Neural cell (in vitro differentiated cells): ENCODE results near the gene HEPACAM. TPM values are rescaled to one million over a fixed set of nuclear protein-coding genes. Genes with fewer than 3 reads are reported as not detected.

ENCODE experiments used
- H2AFZ ChIP-seq: fragments of 200-600, 300-800 bp; sonication (generic), shearing (Covaris generic); 2 replicates; pipeline ENCODE4 v1.6.0; 2014; ENCODE audit warnings: low read depth, mild to moderate bottlenecking, antibody characterized with exemption, low read length, moderate library complexity
- H3F3A ChIP-seq: fragments of 200-600 bp; shearing (Covaris generic); 2 replicates; pipeline ENCODE4 v1.6.1; 2016; ENCODE audit warnings: mild to moderate bottlenecking, moderate library complexity, mixed read lengths, antibody characterized with exemption, low read length; ENCODE audit not compliant: insufficient read depth, poor library complexity, severe bottlenecking
- H3K27ac ChIP-seq: fragments of 200-600, 300-800 bp; sonication (generic), shearing (Covaris generic); 2 replicates; pipeline ENCODE4 v1.5.1; 2014; ENCODE audit warnings: mild to moderate bottlenecking, low read length, moderate library complexity
- H3K27me3 ChIP-seq: fragments of 300-800, 200-600 bp; sonication (generic), shearing (Covaris generic); 2 replicates; pipeline ENCODE4 v1.6.0; 2014; ENCODE audit warnings: mild to moderate bottlenecking, low read depth, low read length, moderate library complexity; ENCODE audit not compliant: insufficient read depth
- H3K36me3 ChIP-seq: fragments of 300-800, 200-600 bp; sonication (generic), shearing (Covaris generic); 2 replicates; pipeline ENCODE4 v1.5.1; 2014; ENCODE audit warnings: mild to moderate bottlenecking, antibody characterized with exemption, low read length, moderate library complexity; ENCODE audit not compliant: insufficient read depth
- H3K4me2 ChIP-seq: fragments of 300-800, 200-600 bp; sonication (generic), shearing (Covaris generic); 2 replicates; pipeline ENCODE4 v1.6.0; 2014; ENCODE audit warnings: mild to moderate bottlenecking, low read length
- H3K4me3 ChIP-seq: fragments of 300-800, 200-600 bp; sonication (generic), shearing (Covaris generic); 2 replicates; pipeline ENCODE4 v1.5.1; 2014; ENCODE audit warnings: mild to moderate bottlenecking, low read length, moderate library complexity
- H3K79me2 ChIP-seq: fragments of 200-600 bp; shearing (Covaris generic); replicated peaks from 2 replicates; pipeline ENCODE4 v1.6.0; 2014; ENCODE audit warnings: mild to moderate bottlenecking, low read length, moderate library complexity; ENCODE audit not compliant: insufficient read depth
- H3K9ac ChIP-seq: fragments of 300-800, 200-600 bp; sonication (generic), shearing (Covaris generic); 2 replicates; pipeline ENCODE4 v1.6.1; 2016; ENCODE audit warnings: mild to moderate bottlenecking, low read length, mixed read lengths
- H3K9me2 ChIP-seq: fragments of 200-600 bp; shearing (Covaris generic); 2 replicates; pipeline ENCODE4 v1.6.1; 2016; ENCODE audit warnings: mild to moderate bottlenecking, low read length, mixed read lengths; ENCODE audit not compliant: insufficient read depth
- H3K9me3 ChIP-seq: fragments of 200-600, 300-800 bp; sonication (generic), shearing (Covaris generic); 2 replicates; pipeline ENCODE4 v1.6.1; 2016; ENCODE audit warnings: mild to moderate bottlenecking, mixed run types, low read length, moderate library complexity, mixed read lengths
- H4K20me1 ChIP-seq: fragments of 200-600 bp; shearing (Covaris generic); 2 replicates; pipeline ENCODE4 v1.6.1; 2016; ENCODE audit warnings: mild to moderate bottlenecking, mixed run types; ENCODE audit not compliant: insufficient read depth
- EP300 ChIP-seq: fragments of 450-650 bp; conservative IDR thresholded peaks from 2 replicates; pipeline ENCODE4 v1.6.1; 2014; ENCODE audit warnings: antibody characterized with exemption, mild to moderate bottlenecking, moderate library complexity; ENCODE audit not compliant: poor library complexity, severe bottlenecking
- EZH2 ChIP-seq: fragments of 200-600, 300-800 bp; shearing (Covaris generic), sonication (generic); IDR thresholded peaks from 2 replicates; pipeline ENCODE4 v1.6.1; 2014; ENCODE audit warnings: antibody characterized with exemption, low read length, borderline replicate concordance, mild to moderate bottlenecking; ENCODE audit not compliant: insufficient read depth, poor library complexity, severe bottlenecking
- MXI1 ChIP-seq: fragments of 450-650 bp; conservative IDR thresholded peaks from 2 replicates; pipeline ENCODE4 v1.6.1; 2014; ENCODE audit warnings: antibody characterized with exemption, mild to moderate bottlenecking; ENCODE audit not compliant: poor library complexity, severe bottlenecking
- POLR2AphosphoS5 ChIP-seq: IDR thresholded peaks from 2 replicates; pipeline ENCODE4 v1.6.1; 2012
- RAD21 ChIP-seq: fragments of 450-650 bp; conservative IDR thresholded peaks from 2 replicates; pipeline ENCODE4 v1.6.1; 2014; ENCODE audit warnings: antibody characterized with exemption, mild to moderate bottlenecking, moderate library complexity
- SMC3 ChIP-seq: fragments of 450-650 bp; conservative IDR thresholded peaks from 2 replicates; pipeline ENCODE4 v1.6.1; 2014; ENCODE audit warnings: antibody characterized with exemption, mild to moderate bottlenecking, moderate library complexity; ENCODE audit not compliant: poor library complexity
- TAF1 ChIP-seq: IDR thresholded peaks from 2 replicates; pipeline ENCODE4 v1.6.1; 2012; ENCODE audit warnings: low read depth
- polyA plus RNA-seq: library from polyadenylated mRNA; depleted of rRNA; stranded (reverse); fragments of >200 nt; gene quantifications from 2 replicates; pipeline ENCODE4 v1.2.3, GENCODE V29; 2014
- TF ChIP-seq, protein P1 (sequence below): fragments of 450-650 bp; IDR thresholded peaks from 2 replicates; pipeline ENCODE4 v1.5.1; 2014; ENCODE audit warnings: antibody characterized with exemption, mild to moderate bottlenecking, moderate library complexity; ENCODE audit not compliant: poor library complexity, severe bottlenecking
- TF ChIP-seq, protein P2 (sequence below): IDR thresholded peaks from 2 replicates; pipeline ENCODE4 v1.6.1; 2012; ENCODE audit warnings: borderline replicate concordance

HEPACAM gene
- polyA plus RNA-seq, 1 donor from 2014 or later: not detected

- Histone ChIP-seq H3K9me2 (no peaks in the 10 kb centered on the region), H2AFZ (no peak overlapping the region), H3K36me3 (no peaks in the 10 kb centered on the region), H3F3A (no peaks in the 10 kb centered on the region), H3K4me2 (no peak overlapping the region), H4K20me1 (no peaks in the 10 kb centered on the region), H3K4me3 (no peak overlapping the region), H3K9me3 (no peaks in the 10 kb centered on the region), H3K79me2 (no peaks in the 10 kb centered on the region), H3K27me3 (no peaks in the 10 kb centered on the region), H3K27ac (no peak overlapping the region), H3K9ac (no peak overlapping the region)
- TF ChIP-seq EP300 (no peak), POLR2AphosphoS5 (no peak), SMC3 (no peak), TAF1 (no peak)
- TF ChIP-seq, protein P1, sequence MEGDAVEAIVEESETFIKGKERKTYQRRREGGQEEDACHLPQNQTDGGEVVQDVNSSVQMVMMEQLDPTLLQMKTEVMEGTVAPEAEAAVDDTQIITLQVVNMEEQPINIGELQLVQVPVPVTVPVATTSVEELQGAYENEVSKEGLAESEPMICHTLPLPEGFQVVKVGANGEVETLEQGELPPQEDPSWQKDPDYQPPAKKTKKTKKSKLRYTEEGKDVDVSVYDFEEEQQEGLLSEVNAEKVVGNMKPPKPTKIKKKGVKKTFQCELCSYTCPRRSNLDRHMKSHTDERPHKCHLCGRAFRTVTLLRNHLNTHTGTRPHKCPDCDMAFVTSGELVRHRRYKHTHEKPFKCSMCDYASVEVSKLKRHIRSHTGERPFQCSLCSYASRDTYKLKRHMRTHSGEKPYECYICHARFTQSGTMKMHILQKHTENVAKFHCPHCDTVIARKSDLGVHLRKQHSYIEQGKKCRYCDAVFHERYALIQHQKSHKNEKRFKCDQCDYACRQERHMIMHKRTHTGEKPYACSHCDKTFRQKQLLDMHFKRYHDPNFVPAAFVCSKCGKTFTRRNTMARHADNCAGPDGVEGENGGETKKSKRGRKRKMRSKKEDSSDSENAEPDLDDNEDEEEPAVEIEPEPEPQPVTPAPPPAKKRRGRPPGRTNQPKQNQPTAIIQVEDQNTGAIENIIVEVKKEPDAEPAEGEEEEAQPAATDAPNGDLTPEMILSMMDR: no peak
Measured at GRCh38 chr11:124892146-124892545, 43.7 kb downstream of the HEPACAM start.

- no peaks in the 10 kb centered on the region for H3K9me2 ChIP-seq
- H3K4me2 ChIP-seq: no peak overlapping the region
- no peaks in the 10 kb centered on the region for H4K20me1 ChIP-seq
- H2AFZ ChIP-seq: no peak overlapping the region
- no peak for TF ChIP-seq SMC3
- TF ChIP-seq MXI1: no peak
- no peak for TF ChIP-seq POLR2AphosphoS5
- TF ChIP-seq, protein P1: no peak
- TF ChIP-seq, protein P2, sequence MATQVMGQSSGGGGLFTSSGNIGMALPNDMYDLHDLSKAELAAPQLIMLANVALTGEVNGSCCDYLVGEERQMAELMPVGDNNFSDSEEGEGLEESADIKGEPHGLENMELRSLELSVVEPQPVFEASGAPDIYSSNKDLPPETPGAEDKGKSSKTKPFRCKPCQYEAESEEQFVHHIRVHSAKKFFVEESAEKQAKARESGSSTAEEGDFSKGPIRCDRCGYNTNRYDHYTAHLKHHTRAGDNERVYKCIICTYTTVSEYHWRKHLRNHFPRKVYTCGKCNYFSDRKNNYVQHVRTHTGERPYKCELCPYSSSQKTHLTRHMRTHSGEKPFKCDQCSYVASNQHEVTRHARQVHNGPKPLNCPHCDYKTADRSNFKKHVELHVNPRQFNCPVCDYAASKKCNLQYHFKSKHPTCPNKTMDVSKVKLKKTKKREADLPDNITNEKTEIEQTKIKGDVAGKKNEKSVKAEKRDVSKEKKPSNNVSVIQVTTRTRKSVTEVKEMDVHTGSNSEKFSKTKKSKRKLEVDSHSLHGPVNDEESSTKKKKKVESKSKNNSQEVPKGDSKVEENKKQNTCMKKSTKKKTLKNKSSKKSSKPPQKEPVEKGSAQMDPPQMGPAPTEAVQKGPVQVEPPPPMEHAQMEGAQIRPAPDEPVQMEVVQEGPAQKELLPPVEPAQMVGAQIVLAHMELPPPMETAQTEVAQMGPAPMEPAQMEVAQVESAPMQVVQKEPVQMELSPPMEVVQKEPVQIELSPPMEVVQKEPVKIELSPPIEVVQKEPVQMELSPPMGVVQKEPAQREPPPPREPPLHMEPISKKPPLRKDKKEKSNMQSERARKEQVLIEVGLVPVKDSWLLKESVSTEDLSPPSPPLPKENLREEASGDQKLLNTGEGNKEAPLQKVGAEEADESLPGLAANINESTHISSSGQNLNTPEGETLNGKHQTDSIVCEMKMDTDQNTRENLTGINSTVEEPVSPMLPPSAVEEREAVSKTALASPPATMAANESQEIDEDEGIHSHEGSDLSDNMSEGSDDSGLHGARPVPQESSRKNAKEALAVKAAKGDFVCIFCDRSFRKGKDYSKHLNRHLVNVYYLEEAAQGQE: no peak
- no peak for TF ChIP-seq RAD21
- no peak for TF ChIP-seq EP300
- TF ChIP-seq TAF1: no peak
- TF ChIP-seq EZH2: no peak
- H3K36me3 ChIP-seq: no peaks in the 10 kb centered on the region
- H3K27me3 ChIP-seq: no peaks in the 10 kb centered on the region
- no peak overlapping the region for H3K4me3 ChIP-seq
- no peaks in the 10 kb centered on the region for H3K79me2 ChIP-seq
- H3K9me3 ChIP-seq: no peaks in the 10 kb centered on the region
- no peak overlapping the region for H3K9ac ChIP-seq
- no peaks in the 10 kb centered on the region for H3F3A ChIP-seq
- no peak overlapping the region for H3K27ac ChIP-seq
Measured at GRCh38 chr11:124891373-124891861, 44.4 kb downstream of the HEPACAM start.
